Stimulated activated CD8-positive, alpha-beta memory T cell treated with anti-CD3 and anti-CD28 coated beads, Interleukin-15, amount 100 ng/mL, for 24 hours (primary cell): ENCODE data around the gene YPEL1.

Experiments used
- DNase-seq: peaks from one replicate; pipeline ENCODE4 v3.0.0-alpha.2; 2020; ENCODE audit warnings: low read depth

Gene YPEL1, protein sequence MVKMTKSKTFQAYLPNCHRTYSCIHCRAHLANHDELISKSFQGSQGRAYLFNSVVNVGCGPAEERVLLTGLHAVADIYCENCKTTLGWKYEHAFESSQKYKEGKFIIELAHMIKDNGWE

DNA sequence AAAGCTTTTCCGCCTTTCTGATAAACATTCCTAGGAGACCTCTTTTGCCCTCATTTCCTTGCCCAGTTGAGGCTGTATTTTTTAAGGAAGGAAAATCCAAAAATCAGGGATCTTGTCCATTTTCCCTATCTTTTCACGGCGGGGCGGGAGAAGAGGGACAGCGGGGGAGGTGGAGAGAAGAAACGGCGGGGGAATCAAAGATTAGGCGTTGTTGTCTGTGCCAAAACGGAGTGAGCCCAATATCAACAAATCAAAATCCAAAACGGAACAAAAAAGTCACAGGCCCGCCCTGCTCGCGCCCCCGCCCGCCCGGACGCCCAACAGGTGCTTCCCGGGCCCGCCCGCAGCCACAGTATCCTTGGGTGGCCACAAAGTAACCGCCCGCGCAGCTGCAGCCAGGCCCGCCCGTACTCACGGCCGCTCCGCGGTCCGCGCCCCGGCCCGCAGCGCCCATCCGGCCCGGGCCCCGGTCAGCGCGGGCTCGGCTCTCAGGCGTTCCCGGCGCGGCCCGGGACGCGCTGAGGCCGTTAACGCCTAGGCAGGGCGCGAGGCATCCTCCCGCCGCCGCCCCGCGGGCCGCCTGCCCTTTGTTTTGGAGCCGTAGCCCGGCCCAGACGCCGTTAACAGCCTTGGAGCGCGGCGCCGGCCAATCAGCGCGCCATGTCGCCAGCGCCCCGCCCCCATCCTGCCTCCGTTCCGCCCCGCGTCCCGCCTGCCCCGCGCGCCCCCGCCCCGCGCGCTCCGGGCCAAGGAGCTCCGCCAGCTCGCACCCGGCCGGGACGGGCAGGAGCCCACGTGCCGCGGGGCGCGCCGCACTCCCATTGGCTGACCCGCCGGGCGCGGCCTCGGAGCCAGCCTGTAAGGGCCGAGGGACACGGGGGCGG lies at the start of gene YPEL1:
Gene YPEL1, minus strand, starts transcription at position 595 of the 884 bp plus-strand sequence. CDS start 25,050 bp downstream, outside the sequence.
- DNase-seq, result peak; percentile 92

DNA sequence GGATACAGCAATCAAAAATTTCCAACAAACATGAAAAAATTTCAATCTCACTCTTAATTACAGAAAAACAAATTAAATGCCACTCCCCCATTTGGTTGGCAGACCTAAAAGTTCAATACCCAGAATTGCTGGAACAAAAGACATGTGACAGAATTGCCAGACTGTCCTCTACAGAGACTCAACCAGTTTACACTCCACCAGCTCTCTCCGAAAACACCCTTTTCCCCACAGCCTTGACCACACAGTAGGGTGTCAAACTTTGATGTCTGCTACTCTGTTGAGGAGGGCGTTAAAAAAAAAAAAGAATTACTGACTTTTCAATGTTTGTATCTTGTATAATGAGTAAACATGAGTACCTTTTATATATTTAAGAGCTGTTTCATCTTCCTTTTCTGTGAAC lies 44.7 kb upstream of the YPEL1 start:
- no peak for DNase-seq

DNA sequence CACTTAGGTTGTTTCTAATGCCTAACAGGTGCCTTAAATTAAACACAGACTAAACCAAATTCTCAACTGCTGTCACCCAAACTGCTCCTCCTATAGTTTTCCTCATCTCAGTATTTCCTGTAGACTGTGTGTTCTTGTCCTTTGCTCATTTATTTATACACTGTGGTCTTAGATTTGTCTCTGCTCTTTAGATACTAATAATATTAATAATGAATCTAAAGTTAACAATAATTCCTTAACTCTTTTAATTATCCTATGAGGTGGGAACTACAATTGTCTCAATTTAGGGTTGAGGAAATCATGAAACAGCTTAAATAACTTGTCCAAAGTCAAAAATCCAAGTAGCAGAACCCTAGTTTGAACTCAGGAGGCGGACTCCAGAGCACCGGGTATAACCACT lies 43.9 kb upstream of the YPEL1 start:
- DNase-seq, result no peak

DNA sequence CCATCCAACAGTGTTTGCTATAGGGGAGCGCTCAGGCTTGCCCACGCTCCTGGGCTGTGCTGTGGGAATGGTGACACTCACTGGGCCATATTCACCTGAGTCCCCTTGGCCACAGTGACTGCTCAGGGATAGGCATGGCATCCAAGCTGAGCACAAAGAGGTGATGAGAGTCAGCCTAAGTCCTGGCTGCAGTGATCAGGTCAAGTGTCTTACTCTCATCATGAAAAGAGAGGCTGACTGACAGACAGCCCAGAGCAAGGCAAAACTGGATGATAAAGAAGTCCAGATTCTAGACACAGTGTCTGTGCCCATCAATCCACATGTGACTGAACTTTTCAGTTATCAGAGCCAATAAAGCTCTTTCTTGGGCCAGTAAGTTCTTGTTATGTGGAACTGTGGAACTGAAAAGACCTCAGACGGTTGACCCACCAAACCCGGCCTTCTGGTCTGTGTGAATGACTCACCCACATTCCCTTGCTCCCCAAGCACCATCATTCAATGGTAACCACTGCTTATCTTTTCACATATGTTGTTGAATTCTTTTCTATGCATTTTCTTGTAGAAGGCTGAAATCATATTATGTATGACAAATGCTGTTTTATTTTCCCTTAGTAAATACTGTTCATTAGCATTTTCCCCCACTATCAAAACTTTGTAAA lies 43.2 kb upstream of the YPEL1 start:
- DNase-seq, result no peak

DNA sequence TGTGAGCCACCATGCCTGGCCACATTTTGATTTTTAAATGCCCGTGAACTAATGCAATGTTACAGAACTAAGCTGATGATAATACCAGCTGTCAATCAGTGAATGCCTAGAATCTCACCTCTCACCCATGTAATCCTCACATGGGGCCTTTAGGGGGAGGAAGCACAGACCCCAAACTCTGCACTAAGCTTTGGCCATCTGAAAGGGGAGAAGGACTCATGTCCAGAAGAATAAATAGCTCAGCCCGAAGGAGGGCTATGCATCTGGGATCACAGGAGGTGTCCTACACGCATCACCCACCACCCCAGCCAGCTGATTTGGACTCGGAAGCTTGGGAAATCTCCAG lies 36.0 kb upstream of the YPEL1 start:
- DNase-seq, result no peak

DNA sequence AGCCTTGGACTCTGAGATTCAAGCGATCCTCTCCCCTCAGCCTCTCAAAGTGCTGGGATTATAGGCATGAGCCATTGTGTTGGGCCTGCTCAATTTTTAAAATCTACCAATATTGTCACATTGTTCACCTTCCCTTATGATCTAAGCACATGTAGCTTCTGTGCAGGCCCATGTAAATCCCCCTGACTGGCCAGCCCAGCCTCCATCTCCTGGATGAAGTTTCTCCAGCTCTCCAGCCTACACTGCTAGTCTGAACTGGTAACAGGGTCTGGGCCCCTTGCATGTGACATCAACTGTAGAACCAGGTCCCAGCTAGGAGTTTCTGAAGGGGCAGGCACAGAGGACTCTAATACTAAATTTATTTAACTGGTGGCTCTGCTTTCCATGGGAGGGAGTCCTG lies 32.8 kb upstream of the YPEL1 start:
- no peak for DNase-seq

DNA sequence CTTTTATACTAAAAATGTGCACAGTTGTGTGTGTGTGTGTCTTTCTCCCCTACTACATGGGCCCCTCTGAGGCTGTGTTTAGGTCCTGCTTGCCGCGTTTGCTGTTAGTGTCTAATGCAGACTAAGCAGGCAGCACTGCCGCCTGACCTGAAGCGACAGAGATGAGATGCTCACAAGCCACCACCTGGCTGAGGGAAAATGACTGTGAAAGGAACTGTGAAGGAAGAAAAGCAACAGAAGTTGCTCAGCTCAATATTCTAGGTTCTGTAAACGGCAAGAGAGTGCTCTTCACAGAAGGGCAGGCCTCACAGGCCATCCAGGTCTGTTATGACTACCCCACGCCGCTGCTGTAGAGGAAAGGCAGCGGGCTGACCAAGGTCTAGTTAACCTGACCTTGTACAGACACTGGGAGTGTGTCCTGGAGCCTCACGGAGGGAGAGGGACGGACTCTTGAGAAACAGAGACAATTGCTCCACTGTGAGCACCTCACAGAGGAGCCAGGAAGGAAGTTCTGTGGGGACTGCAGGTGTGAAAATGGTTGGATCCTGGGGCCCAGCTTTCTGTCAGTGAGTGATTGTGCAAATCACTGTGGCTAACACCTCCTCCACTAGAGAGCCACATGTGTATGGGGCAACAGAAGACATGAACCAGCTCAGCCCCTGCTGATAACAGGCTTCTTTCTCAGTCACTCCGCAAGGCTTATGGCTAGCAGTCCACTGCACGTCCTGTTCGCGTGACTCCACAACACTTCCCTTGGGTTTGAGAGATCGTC lies 31.3 kb upstream of the YPEL1 start:
- DNase-seq, result peak; percentile 18

DNA sequence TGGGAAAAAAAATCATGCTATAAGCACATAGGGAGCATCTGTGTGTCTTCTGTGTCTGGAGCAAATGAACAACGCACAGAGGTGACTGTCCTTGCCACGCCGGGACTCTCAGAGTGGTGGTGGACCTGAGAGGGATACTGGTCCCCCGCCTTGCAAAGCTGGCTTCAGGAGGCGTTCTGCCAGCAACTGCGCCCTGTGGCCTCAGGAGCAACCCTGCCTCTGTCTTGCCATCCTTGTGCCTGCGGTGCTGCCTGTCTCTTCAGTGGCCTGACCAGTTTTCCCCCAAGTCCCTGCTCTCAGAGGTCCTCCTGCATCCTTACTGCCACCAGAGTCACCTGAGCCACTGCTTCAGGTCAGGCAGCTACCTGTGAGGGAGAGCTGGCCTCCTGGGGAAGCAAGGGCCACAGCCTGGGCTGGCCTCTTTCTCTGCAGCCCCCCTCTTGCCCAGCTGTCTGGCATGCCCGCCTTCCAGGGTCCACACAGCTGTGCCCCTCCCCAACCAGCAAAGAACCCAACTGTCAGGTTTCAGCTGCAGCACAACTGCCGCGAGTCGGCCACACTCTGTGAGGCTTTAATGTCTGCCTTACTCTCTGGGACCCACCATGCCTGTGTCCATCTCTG lies 30.4 kb upstream of the YPEL1 start:
- DNase-seq, result no peak

DNA sequence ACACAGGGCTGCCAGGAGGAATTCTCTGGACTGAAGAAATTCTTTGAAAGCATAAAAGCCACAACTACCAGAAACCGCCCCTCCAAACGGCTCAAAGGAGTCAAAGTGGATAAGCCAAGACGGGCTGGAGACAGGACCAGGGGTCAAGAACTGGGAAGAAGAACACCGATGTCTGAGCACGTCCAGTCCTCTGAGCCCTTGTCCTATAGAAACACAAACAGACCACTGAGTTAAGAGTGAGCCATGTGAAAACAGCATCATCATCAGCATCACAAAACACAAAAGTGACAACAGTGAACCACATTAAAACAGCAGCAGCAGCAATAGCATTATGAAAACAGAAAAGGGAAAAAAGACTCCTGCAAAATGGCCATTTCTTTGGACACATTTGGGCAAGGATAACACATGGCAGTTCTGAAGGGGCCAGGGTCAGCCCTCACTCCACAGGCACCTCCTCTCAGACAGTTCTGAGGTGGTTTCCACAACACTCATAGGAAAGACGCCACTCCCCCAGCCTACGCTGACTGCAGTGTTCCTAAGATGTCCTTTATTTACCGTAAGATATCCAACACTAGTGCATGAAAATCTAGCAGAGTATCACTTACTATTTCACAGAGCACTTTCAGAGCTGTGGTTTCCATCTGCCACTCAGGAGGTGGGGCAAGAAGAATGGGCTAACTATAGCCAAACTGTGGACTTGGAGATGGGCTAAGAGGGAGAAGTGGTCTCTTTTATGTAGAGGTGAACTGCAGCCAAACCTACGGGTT lies 28.6 kb upstream of the YPEL1 start:
- no peak for DNase-seq

DNA sequence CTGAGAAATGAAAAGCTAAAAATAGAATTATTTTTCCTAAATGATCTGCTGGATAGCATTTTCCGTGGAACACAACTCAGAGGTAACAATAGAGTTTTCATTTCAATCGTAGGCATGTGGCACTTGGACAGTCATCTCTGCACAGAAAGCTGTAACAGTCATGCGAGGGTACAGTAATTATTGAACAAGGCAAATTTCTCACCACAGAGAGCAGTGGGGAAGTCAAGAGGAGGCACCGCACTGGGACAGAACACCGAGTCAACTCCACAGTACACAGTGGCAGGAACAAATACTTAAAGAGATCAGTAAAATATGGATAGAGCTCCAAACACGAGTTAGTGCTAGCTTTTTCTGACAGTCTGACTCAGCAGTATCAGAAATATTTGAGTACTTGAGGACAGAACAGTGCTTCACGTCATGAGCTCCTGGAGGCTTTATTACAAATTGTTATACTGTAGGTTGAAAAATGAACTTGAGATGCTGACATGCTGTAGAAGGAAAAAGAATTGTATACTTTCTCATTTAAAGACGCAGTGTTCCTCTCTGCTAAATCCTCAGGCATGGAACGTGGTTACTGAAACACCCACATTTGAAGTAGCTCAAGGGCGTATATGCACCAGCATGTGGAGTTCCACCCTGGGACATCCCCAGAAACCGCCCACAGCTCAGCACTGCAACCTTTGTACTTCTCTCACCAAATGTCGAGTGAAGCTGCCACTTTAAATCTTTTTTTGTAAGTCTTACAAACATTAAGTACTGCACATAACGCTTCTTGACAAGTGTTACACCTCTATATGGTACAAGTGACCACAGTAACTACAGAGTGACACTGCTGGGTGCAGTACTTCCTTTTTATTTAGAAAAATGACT lies 27.4 kb upstream of the YPEL1 start:
- no peak for DNase-seq

DNA sequence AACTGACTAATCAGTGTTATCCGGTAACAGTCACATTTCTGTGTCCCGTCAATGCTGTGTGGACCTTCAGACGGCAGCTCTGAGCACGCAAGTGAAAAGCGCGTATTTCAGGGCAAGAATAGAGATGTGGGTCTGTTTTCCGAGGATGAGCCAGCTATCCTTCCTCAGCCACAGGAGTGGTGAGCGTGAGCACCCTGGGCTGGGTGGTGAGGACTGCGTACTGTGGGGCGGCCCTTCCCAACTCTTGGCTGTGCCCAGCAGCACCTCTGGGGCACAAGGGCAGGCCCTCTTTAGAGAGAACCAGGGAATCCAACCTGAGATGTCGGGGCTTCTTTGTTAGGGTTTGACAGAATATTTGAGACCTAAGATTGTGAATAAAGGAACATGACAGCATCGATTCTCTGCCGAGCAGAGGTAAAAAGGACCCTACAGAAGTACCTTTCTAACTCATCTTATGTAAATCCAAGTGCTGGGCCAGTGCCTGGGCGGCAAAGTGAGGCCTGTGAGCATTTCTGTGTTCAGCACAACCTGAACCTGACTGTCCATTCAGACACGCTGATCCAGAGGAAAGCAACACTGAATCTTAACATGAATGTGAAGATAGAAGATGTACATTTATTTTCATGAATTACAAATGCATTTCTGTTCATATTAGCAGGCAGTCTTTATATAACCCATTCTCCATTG lies 26.5 kb upstream of the YPEL1 start:
- no peak for DNase-seq

DNA sequence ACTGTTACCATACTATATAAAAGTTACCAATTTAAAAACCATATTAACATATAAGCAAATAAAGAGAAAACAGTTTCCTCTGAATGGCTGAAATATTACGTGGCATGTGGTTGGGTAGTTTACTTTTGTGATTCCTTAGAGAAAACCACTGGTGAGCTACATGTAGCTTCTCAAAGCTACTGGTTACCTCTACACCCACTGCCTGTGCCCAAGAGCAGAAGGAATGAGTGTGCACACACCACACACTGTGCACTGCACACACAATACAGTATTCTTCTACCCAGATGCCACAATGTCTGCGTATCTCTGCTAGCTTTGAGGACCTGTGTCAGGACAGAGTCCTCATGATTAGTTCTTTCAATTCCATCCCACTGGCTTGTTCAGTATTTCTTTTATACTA lies 25.5 kb upstream of the YPEL1 start:
- no peak for DNase-seq

DNA sequence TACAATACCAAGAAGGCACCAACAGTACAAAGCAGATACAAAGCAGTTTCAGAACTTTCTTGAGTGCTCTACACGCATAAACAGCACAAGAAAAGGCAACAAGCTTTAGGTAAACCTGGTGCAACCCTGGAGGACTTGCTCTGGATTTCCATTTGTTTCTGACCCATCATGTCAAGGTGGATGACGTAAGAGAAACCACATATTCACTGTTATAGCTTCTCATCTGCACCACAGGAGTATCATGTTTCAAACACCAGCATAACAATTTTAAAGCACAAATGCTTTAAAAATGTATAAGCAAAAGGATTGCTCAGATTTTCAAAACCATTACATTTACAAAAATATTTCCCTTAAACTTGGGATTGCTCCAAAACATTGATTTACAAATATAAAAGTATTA lies 25.0 kb upstream of the YPEL1 start:
- no peak for DNase-seq

DNA sequence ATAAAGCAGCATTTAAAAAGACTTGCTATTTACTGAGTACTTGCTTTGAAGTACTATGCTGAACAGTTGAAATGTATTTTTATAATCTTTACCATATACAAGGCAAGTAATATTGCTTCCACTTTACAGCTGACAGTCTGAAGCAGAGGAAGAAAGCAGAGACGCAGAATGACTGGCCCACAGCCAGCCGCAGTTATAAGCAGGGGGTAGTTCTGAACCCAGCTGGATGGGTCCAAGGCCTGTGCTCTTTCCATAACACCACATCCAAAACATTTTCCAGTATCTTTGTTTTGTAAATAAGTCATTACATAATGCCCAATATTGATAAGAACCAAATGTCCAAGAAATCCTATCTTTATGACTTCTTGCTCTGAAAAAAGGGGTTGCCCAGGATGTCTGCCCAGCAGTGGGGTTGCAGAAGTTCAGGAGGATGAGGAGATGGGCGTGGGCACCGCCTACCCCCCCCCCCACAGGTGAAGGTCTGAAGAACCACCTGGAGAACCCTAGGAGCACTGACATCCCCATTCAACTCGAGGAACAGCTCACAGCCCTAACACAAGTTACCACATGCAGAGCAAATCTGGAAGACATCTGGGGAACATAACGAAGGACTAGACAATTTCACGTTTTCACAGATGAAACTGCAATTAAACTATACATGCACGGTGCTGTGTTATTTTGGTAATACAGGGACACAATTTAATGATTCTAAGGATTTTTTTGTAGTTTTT lies 24.2 kb upstream of the YPEL1 start:
- no peak for DNase-seq

DNA sequence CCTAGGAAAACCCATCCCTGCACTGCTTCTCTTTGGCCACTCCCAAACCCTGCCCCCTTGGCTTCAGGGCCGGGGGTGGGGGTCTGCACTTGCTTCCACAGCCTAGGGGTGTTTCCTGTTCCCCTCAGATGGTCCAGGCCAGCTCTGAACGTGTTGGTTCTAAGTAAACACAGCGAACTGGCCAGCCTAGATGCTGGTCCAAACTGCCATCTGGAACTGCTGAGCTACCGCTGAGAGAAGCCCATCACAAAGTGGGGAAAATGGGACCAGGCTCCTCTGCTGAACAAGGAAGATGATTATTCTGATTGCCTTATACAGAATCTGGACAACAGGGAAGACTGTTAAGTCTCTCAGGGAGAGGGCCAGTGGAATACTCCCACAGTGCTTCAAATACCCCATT lies 23.5 kb upstream of the YPEL1 start:
- no peak for DNase-seq

DNA sequence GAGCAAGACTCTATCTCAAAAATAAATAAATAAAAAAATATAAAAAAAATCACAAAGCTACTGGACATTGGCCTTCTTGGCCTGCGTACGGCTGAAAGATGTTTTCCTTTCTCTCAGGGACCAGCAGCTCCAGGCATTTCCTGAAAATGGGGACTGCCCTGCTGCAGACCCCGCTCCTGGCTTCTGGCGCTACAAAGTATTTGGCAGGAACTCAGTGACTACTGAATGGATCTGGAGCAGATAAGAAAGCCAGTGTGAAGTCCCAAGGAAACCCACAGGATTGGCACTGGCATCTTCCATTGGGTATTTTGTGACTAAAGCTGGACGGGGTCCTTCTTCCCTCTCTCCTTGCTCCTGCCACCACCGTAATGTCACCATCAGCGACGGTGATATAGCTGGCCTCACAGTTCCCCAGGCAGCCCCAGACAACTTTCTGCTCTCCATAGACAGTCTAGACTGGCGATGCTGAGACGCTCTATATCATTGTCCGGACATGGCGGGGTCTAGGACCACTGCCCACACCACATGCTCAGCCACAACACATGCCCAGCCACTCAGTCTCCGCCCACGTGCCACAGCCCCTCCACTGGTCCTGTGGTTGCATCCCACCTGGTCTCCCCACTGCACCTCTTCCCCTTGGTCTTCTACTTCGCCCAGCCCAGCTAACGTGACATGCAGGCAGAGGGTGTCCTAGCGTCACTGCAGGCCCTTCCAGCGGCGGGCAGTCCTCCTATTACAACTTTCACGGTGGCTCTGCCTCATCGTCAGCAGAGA lies 22.7 kb upstream of the YPEL1 start:
- no peak for DNase-seq

DNA sequence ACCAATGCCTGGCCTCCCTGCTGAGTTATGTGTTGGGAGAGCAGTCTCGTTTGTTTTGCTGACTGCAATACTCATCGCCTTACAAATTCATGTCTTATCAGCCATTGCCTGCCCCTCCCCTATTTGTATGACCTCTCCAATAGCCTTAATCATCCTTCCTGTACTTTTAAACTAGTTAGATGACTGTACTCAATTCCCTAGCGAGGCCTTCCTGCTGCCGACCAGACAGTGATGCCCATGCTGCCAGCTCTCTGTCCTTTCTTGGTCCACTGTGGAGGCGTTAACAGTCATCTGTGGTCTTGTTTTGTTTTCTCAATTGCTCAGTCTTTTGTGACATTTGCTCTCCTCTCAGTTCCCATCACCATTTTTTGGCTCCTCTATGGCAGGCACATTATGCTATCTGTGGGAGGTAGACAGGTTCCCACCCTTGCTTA lies 20.3 kb upstream of the YPEL1 start:
- no peak for DNase-seq

DNA sequence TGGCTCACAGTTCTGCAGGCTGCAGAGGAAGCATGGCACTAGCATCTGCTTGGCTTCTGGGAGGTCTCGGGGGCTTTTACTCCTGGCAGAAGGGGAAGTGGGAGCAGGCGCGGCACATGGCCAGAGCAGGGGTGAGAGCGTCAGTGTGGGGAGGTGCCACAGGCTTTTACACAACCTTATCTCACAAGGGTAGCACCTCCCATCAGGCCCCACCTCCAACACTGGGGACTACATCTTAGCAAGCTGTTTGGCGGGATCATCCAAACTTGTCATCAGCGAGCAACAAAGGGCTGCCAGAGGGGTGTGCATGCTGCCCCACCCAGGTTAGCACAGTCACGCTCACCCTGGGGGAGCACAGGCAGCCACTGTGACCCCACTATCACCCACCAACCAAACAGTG lies 18.9 kb upstream of the YPEL1 start:
- no peak for DNase-seq
